Measurements from ENCODE around the gene TLCD1.

TLCD1 gene

DNA sequence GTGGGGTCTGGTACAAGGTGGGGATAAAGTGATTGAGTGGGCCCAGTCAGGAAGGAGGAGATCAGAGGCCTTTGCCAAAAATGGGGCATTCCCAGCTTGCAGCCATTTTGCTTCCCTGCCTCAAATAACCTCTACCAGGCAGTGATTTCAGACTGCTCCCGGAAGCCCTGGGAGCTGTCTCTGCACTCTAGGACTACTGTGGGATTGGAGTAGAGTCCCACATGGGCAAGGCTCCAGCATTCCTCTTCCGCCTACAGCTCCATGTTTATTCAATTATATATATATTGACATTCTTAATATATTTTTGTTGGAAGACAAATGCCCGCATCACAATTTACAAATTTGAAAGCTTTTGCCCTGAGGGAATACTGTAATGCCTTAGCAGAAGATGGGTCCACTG lies 50.5 kb downstream of the TLCD1 start:
- no peak for DNase-seq
